NCI-H446 treated with DMSO at 0.1 percent for 48 hours (cell line): ENCODE data around the gene SUSD2.
"Not testable (repeated sequence)": the region's sequence is repeated elsewhere in the genome, so short reads cannot be mapped to it uniquely, and the experiment has no call there.

Experiments
- DNase-seq: peaks from one replicate; lab custom pipeline; 2025; lab: John Stamatoyannopoulos, UW

The SUSD2 gene, protein sequence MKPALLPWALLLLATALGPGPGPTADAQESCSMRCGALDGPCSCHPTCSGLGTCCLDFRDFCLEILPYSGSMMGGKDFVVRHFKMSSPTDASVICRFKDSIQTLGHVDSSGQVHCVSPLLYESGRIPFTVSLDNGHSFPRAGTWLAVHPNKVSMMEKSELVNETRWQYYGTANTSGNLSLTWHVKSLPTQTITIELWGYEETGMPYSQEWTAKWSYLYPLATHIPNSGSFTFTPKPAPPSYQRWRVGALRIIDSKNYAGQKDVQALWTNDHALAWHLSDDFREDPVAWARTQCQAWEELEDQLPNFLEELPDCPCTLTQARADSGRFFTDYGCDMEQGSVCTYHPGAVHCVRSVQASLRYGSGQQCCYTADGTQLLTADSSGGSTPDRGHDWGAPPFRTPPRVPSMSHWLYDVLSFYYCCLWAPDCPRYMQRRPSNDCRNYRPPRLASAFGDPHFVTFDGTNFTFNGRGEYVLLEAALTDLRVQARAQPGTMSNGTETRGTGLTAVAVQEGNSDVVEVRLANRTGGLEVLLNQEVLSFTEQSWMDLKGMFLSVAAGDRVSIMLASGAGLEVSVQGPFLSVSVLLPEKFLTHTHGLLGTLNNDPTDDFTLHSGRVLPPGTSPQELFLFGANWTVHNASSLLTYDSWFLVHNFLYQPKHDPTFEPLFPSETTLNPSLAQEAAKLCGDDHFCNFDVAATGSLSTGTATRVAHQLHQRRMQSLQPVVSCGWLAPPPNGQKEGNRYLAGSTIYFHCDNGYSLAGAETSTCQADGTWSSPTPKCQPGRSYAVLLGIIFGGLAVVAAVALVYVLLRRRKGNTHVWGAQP

DNA sequence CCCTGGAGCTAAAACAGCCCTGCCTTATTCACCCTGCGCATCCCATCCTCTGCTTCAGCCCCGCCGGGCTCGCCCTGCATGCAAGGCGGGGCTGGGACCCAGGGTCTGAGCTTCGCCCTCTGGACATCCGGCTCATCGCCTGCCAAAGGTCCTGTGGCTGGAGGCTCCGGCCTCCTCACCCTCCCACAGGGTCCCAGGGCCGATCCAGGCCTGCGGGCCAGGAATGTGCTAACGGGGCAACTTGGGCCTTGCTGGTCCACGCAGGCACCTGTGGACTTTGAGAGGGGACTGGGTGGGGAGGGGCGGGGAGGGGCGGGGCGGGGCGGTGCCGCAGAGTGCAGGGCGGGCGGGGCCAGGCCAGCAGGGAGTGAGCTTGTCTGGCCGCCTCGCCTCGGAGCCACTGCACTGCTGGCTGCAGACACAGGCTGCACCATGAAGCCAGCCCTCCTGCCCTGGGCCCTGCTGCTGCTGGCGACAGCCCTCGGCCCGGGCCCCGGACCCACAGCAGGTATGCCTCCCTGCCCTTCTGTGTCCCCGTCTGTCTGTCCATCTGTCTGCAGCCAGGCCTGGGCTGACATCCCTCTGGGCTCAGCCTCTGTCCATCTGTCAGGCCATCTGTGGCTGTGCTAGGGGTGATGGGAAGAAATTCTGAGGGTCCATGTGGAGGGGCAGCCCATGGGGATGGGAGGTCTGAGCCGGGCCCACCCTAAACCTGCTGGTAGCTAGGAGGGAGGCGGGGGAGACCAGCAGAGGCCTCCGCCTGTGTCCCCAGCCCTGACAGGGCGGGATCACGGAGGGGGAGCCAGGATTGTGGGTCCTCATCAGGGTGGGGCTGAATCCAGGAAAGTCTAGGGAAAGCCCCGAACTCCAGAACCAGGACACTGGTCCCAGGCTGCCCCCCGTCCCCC lies at the start of gene SUSD2:
Gene SUSD2 (plus strand): TSS at position 400 of the 908 bp plus-strand sequence. CDS start 33 bp downstream, at position 433.
- peak; percentile 50 for DNase-seq

DNA sequence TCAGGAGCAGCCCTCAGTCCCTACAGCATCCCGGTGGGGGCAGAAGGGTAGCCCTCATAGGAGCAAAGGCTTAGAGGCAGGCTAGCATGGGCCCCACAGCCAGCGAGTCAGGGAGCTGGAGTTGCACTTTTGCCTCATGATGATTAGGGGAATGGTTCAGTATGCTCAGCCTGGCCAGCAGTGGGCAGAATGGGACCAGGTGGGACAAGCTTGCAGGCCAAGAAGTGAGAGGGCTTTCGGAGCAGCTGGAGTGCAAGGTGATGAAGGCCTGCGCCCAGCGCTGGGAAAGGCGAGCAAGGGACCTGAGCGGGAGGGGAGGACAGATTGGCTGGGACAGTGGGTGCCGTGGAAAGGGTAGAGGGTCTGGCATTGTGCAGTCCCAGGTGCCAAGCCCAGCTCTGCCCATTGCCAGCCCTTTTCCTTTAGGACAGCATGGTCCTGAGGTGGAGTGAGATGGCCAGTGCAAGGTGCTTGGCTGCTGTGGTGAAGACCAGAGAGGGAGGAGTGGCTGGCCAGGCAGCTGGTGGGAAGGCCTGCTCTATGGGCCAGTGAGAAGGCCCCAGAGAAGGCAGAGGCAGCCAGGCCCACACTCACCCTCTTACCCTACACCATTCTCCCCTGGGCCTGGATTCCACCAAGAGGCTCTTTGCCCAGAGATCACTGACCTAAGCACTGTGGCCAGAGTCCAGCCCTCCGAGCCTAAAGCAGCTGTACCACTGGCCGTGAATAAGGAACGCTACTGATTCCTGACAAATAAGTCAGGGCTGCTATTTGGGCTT lies 47.9 kb upstream of the SUSD2 start:
- no peak for DNase-seq

DNA sequence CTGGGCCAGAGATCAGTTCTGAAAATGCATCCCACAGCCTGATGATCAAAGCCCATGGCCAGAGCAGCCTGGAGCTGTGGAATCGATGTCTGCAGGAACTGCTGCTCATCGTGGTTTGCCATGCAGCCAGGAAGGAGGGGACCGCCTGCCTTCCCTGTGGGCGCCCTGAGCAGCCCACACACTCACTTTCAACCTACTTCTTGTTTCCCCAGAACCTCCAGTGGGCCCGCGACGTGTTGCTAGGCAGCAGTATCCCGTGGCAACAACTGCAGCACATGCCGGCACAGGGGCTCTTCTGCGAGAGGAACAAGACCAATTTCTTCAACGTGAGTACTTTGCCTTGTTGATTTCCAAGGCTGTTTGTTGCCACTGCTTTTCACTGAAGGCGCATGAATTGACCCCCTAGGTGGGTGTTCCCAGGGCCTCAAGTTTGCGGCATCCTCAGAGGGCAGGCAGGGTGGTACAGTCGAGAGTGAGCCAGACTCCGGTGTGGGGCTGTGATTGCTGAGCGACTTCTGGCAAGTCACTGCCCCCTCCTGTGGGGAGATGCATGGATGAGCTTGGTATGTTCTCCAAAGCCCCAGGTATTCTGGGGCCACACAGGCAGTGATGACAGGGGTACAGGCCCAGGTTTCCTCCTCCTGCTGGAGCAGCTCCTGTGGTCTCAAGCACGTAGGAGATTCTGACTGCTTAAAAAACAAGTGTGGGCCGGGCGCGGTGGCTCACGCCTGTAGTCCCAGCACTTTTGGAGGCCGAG lies 47.0 kb upstream of the SUSD2 start:
- no peak for DNase-seq

DNA sequence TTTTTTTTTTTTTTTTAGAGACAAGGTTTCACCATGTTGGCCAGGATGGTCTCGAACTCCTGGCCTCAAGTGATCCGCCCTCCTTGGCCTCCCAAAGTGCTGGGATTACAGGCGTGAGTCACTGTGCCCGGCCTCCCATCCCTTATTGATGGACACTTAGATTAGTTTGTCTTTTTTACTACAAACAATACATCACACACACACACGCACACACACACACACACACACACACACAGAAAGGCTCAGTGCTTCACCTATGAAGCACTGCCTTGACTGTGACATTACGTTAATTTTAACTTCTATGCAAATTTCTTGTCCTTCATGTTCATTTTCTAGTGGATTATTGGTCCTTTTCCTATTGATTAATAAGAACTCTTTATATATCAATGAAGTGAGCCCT lies 44.8 kb upstream of the SUSD2 start:
- DNase-seq, result not testable (repeated sequence)

DNA sequence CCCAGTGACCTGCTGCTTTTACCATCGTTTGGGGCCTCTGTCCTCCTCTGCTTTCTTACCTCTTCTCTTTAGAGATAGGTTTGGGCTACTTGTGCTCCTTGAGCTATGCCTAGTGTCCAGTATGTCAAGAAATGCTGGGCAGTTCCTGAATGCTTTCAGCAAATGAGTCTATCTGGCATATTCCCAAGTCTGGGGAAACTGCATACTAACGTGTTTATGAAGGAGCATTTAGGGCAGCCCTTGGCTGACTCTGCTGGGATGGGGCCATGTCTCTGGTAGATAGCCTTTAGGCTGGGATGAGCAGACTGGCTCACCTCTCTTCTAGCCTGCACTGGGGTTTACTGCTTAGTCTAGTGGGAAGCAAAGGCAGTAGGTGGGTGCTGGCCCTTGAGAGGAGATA lies 43.7 kb upstream of the SUSD2 start:
- DNase-seq, result no peak

DNA sequence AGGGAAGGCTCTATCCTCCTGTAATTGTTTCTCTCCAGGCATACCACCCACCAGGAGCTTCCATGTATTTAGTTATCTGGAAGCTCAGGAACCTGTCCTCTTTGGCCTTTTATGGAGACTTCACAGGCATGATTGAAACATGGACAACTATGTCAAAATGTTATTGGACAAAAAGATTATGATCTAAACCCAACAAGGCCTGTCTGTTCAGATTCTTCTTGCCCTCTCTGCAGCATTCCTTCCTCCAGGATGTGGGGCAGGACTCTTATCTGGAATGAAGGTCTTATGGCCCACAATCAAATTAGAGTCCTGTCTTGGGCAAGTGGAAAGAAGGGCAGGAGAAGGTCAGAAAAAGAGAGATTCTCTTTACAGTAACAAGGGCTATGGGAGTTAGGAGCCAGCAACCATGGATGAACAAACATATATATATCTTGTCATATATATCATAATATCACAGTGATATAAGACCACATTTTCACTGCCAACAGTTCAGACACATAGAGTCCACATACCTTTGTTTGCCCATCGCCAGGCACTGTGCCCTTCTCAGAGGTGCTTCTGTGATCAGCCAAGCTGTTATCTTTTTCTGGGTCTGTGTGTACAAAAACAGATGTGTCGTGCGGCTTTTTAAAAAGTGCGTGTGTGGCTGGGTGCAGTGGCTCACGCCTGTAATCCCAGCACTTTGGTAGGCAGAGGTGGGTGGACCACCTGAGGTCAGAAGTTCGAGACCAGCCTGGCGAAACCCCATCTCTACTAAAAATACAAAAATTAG lies 42.5 kb upstream of the SUSD2 start:
- no peak for DNase-seq

DNA sequence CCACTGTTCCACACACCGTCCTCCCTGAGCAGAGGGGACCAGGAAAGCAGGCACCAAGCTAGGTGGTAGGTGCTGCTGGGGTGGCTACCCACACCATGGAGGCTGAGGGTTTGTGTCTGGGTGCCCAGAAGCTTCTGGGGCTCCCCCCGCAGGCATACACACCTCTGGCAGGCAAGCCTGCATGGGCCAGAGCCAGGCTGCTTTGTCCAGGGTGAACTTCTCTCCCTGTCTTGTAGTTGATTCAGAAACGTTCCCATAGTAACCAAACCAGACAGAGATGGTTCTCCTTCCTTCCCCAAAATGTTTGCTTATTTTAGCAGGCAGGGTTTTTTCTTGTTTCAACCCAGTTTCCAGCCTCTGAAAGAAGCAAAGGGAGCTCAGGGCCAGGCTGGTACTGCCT lies 40.9 kb upstream of the SUSD2 start:
- DNase-seq, result no peak

DNA sequence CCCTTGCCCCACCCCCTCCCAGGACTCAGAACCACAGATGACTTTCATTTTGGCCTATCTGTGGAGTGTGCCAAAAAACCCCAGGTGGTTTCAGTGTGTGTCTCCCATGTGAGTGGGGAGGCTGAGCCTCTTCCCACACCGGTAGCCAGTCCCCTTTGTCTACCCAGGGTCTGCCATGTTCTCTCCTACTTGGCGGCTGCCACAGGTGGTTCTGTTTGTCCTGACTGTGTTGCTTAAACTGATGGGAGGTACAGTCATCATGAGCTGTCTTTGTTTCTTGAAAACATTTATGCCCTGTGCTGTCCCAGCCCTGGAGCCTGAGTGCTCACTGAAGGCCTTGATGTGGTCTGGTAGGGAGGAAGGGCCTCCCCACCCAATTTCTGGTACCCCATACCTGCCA lies 39.7 kb upstream of the SUSD2 start:
- no peak for DNase-seq

DNA sequence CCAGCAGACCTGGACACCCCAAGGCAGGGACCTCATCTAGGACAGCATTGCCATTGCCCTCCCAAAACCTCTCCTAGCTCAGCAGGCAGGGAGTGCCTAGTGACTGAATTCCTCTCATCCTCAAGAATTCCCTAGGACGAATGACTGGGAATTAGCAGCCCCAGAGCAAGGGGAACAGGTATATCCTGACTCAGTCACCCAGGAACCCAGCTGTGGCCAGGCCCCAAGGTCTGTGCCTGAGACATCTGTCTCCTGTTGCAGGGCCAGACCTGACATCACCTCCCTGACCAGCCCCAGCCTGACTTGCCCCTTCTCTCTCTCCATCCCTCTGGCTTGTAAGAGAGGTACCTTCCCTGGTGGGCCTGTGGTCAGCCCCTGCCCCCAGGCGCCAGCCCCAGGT lies 39.0 kb upstream of the SUSD2 start:
- DNase-seq, result no peak

DNA sequence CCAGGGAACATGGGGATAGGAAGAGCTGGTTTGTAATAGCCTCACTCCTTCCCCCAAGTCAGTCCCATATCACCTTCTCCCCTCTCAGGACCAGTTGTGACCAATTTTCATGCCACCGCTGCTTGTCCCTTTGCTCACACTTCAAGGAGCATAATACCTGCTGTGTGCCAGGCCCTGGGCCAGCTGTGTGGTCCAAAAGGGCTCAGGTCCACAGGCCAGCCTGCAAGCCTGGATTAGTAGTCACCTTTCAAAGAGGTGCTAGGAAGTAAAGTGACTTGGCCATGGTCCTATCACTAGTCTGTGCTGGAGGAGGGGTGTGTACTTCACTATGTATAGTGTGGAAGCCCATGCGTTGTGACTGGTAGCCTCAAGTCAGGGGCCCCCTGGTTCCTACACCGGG lies 38.5 kb upstream of the SUSD2 start:
- no peak for DNase-seq

DNA sequence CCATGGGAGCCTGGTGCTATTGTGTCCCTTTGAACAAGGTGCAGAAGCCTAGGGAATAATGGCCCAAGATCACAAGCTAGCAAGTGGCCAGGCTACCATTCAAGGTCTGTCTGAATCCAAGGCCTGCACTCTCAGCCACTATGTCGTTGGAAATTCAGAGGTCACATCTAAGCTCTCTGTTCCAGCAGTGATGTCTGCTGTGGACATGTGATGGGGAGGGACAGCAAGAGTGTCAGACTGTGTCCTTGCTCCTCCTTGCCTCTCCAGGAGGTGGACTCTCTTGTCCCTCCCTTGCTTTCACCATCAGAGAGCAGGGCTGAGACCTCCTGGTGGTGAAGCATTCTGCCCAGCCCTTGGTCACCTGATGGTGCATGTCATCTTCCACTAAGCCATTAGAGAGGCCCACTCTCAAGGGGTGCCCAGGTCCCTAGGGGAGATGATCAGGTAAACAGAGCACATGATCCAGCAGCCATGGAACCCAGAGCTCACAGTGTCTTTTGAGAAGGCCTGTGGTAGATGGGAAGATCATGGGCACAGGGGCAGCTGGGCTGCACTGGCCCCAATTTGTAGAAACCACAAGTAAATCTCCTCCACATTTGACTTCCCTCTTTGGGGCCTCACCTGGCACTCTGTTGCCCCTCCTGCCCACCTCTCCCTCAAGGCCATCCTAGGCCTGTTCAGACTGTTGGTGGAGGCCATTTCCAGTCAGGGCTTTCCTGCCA lies 37.1 kb upstream of the SUSD2 start:
- DNase-seq, result no peak

DNA sequence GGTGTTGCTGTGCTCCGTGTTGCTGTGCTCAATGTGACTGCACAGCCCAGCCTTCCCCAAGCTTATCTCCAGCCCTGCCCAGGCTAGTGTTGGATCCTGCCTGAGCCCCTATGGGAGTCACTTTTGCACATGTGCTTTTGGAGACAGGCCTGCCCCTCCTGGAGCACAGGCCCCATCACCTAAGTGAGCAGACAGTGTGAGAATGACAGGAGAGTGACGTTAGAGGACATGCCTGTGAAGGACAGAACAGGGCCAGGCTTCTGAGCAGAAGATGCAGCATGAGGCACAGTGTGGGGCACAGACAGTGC lies 36.6 kb upstream of the SUSD2 start:
- no peak for DNase-seq

DNA sequence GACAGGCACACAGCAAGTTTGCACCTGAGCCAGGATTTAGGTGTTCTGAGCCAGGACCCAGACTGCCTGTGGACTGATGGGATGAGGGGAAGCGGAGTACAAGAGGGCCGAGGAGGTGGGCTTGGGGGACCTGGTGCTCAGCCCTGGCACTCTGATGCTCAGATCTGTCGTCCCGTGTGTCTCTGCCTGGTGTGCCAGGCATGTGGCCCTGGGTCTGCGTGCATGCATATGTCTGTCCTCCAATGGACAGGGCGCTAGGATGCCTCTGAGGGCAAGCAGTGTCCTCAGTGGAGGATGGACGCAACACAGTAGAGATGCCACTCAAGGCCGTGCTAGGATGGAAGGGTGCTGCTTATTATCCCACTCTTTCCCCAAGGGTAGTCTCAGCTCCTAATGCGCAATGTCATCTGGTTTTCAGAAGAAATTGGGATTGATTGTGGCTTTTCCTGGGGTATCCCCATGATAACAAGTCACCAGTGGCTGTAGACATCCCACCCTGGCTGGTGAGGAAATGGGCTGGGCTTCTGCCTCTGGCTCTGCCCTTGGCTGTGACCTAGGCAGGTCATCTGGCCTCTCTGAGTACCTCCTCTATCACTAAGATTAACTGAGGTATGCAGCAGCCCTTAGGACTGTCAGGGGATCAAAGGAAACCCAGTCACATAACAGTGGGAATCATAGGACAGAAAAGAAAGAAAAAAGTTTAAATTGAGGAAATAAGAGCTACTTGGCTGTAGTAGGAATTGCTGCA lies 35.7 kb upstream of the SUSD2 start:
- no peak for DNase-seq

DNA sequence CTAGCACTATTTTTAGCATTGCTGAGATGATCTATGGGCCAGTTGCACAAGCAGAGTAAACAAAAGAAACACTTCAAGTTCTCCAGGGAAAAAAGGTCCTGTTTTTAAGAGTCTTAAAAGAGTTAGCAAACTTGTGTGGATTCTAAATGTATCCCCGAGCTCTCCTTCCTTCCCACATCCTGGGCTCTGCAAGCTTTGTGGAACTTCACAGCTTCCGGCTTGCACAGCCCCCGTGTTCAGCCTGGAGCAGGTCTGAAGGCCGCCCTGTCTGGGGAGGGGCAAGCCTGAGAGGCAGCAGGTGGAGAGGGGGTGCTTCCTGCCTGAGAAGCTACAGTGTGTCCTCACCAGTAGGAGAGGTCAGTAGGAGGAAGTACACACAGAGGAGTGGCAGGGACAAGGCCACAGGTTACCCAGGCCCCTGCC lies 35.1 kb upstream of the SUSD2 start:
- no peak for DNase-seq

DNA sequence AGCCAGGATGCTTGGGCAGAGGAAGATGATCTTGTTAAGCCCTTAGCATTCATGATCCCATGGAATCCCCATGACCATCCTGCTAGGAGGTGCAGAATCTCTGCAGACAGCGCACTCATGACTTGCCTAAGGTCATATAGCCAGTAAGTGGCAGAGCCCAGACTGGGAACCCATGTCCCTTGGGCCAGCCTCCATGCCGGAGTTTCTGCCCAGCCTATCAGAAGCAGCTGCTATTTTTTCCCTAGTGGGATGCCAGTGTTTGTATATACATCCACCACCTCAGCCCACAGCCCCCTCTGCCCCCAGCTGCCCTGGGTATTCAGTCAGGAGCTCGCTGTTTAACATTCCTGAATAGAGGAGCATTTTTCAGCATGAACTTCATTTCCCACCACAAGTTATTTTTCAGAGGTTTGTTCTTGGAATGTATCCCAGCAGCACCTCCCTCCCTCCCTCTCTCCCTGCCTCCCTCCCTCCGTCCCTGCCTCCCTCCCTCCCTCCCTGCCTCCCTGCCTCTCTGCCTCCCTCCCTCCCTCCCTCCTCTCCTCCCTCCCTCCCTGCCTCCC lies 34.4 kb upstream of the SUSD2 start:
- no peak for DNase-seq

DNA sequence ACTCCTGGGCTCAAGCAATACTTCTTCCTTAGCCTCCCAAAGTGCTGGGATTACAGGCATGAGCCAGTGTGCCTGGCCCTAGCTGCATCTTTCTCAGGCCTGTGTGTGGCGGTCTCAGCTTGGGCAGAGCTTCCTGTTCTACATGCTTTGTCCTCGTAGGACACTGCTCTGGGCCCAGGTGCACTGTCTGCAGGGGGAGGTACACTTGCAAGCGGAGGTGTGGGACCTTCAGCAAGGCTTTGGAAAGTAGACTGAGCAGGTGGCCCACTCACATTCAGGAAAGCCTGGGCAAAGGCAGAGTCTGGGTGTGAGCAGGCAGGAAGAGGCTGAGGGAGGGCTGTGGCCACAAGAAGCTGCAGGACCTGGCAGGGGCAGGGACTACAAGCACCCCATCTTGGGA lies 33.6 kb upstream of the SUSD2 start:
- no peak for DNase-seq

DNA sequence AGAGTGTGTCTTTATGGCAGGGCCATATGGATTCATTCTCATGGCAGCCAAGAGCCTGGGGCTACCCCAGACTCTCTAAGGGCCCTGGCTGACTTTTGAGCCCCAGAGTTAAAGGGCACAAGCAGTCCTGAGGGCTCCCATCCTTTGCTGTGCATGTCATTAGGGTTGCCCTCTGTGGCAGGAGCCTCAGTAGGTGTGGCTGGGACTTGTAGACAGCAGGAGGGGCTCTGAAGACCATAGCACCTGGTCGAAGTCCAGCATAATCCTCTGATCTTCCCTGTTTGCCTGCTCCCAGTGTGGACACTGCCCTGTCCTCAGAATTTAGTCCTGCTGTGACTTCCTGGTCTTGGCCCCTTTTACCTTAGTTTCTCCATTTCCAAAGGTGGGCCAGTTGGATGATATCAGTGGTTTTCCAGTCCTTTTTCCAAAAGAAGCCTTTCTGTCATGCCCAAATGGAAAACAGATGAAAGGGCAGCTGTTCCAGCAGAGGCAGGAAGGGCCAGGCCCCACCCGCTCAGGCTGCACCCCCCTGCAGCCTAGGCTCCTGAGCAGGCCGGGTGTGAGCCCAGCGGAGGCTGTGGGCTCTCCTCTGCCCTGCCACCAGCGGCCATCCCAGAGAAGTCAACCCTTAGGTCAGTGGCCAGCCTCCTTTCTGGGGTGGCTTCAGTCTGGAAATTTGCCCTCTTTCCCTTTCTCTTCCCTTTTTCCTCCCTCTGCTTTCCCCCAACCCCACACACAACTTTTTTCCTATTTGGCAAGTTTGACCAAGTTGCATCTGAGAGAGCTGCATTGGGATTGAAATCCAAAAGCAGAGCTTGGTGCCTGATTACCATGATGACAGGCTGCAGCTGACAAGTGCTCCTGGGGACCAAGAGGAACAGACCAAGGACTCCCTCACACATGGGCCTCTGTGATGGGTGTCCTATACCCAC lies 32.8 kb upstream of the SUSD2 start:
- DNase-seq, result no peak
